ENCODE results near the gene NPHP4.

NPHP4 gene

GRCh38 chr1:5822266-5822665, 170.0 kb downstream of the NPHP4 start:
- no peak overlapping the region for H3K27ac ChIP-seq (ENCODE audit: low read length)
- no peaks in the 10 kb centered on the region for H3F3A ChIP-seq (ENCODE audit: insufficient read depth, low read length)
- peaks cover 77% of the 10 kb centered on the region for H3K27me3 ChIP-seq (replicated peaks; ENCODE audit: insufficient read depth, low read length)
- no peaks in the 10 kb centered on the region for H4K20me1 ChIP-seq (ENCODE audit: insufficient read depth, low read length)
- H3K36me3 ChIP-seq (replicated peaks; ENCODE audit: insufficient read depth, low read length) = no peaks in the 10 kb centered on the region
- no peak overlapping the region for H3K9ac ChIP-seq (ENCODE audit: low read length)
- no peak overlapping the region for H3K4me2 ChIP-seq (ENCODE audit: low read depth, low read length)
- no peaks in the 10 kb centered on the region for H3K79me2 ChIP-seq (ENCODE audit: low read length)
- no peak for DNase-seq
- no peak overlapping the region for H2AFZ ChIP-seq (ENCODE audit: low read length)
- TF ChIP-seq EZH2phosphoT487 (IDR thresholded peaks at IDR 0.05; ENCODE audit: low read length) (no peak), EZH2 (optimal IDR thresholded peaks at IDR 0.05; ENCODE audit: low read depth, low read length) (no peak), CTCF (IDR thresholded peaks at IDR 0.05; ENCODE audit: low read length) (no peak)
- H3K9me2 ChIP-seq (replicated peaks; ENCODE audit: insufficient read depth, low read length) = no peaks in the 10 kb centered on the region
- no peak overlapping the region for H3K4me3 ChIP-seq (ENCODE audit: low read length)
- H3K4me1 ChIP-seq (ENCODE audit: low read length) = no peaks in the 10 kb centered on the region
- no peaks in the 10 kb centered on the region for H3K9me3 ChIP-seq (replicated peaks; ENCODE audit: insufficient read depth, low read length)

- H3K36me3 ChIP-seq (replicated peaks; ENCODE audit: insufficient read depth, low read length) = no peaks in the 10 kb centered on the region
- H3K79me2 ChIP-seq (ENCODE audit: low read length) = no peaks in the 10 kb centered on the region
- no peaks in the 10 kb centered on the region for H3F3A ChIP-seq (ENCODE audit: insufficient read depth, low read length)
- H3K4me2 ChIP-seq (ENCODE audit: low read depth, low read length) = no peak overlapping the region
- H3K4me3 ChIP-seq (ENCODE audit: low read length) = no peak overlapping the region
- no peak overlapping the region for H3K27ac ChIP-seq (ENCODE audit: low read length)
- H2AFZ ChIP-seq (ENCODE audit: low read length) = no peak overlapping the region
- H3K9me3 ChIP-seq (replicated peaks; ENCODE audit: insufficient read depth, low read length) = no peaks in the 10 kb centered on the region
- H4K20me1 ChIP-seq (ENCODE audit: insufficient read depth, low read length) = no peaks in the 10 kb centered on the region
- no peaks in the 10 kb centered on the region for H3K4me1 ChIP-seq (ENCODE audit: low read length)
- TF ChIP-seq CTCF (IDR thresholded peaks at IDR 0.05; ENCODE audit: low read length) = no peak
- no peak for TF ChIP-seq EZH2phosphoT487 (IDR thresholded peaks at IDR 0.05; ENCODE audit: low read length)
- TF ChIP-seq EZH2 (optimal IDR thresholded peaks at IDR 0.05; ENCODE audit: low read depth, low read length) = no peak
- no peaks in the 10 kb centered on the region for H3K9me2 ChIP-seq (replicated peaks; ENCODE audit: insufficient read depth, low read length)
- peaks cover 72% of the 10 kb centered on the region for H3K27me3 ChIP-seq (replicated peaks; ENCODE audit: insufficient read depth, low read length)
- no peak for DNase-seq
- no peak overlapping the region for H3K9ac ChIP-seq (ENCODE audit: low read length)
Measured at GRCh38 chr1:5821540-5822176, 170.6 kb downstream of the NPHP4 start.

- H3K4me2 ChIP-seq (ENCODE audit: low read depth, low read length) = no peak overlapping the region
- H3K9me3 ChIP-seq (replicated peaks; ENCODE audit: insufficient read depth, low read length) = no peaks in the 10 kb centered on the region
- no peaks in the 10 kb centered on the region for H3K36me3 ChIP-seq (replicated peaks; ENCODE audit: insufficient read depth, low read length)
- no peak for DNase-seq
- H3K4me1 ChIP-seq (ENCODE audit: low read length) = no peaks in the 10 kb centered on the region
- peaks cover 74% of the 10 kb centered on the region for H3K27me3 ChIP-seq (replicated peaks; ENCODE audit: insufficient read depth, low read length)
- H2AFZ ChIP-seq (ENCODE audit: low read length) = no peak overlapping the region
- TF ChIP-seq EZH2 (optimal IDR thresholded peaks at IDR 0.05; ENCODE audit: low read depth, low read length) (no peak), CTCF (IDR thresholded peaks at IDR 0.05; ENCODE audit: low read length) (no peak), EZH2phosphoT487 (IDR thresholded peaks at IDR 0.05; ENCODE audit: low read length) (no peak)
- no peak overlapping the region for H3K27ac ChIP-seq (ENCODE audit: low read length)
- no peaks in the 10 kb centered on the region for H3F3A ChIP-seq (ENCODE audit: insufficient read depth, low read length)
- no peaks in the 10 kb centered on the region for H3K79me2 ChIP-seq (ENCODE audit: low read length)
- no peak overlapping the region for H3K4me3 ChIP-seq (ENCODE audit: low read length)
- no peak overlapping the region for H3K9ac ChIP-seq (ENCODE audit: low read length)
- no peaks in the 10 kb centered on the region for H3K9me2 ChIP-seq (replicated peaks; ENCODE audit: insufficient read depth, low read length)
- H4K20me1 ChIP-seq (ENCODE audit: insufficient read depth, low read length) = no peaks in the 10 kb centered on the region
Measured at GRCh38 chr1:5820026-5820421, 172.2 kb downstream of the NPHP4 start.

Measured in MM.1S (cell line).